ENCODE results near the gene RASSF4.

The RASSF4 gene

GRCh38 chr10:44977287-44978212 is 17.9 kb downstream of the RASSF4 start:
- no peak for DNase-seq

- no peak for DNase-seq
Observed at GRCh38 chr10:44978213-44978569, 18.6 kb downstream of the RASSF4 start.

- peak; percentile 51 for DNase-seq
Observed at GRCh38 chr10:44978570-44979280, 19.1 kb downstream of the RASSF4 start, which contains the start of gene DEPP1. Gene DEPP1, minus strand, starts transcription at chr10:44978809. Its CDS starts 779 bp downstream, at chr10:44978030.

- no peak for DNase-seq
Observed at GRCh38 chr10:44979281-44980191, 19.9 kb downstream of the RASSF4 start.

- DNase-seq = no peak
Observed at GRCh38 chr10:44980309-44981171, 20.9 kb downstream of the RASSF4 start.

GRCh38 chr10:44981172-44982113 is 21.8 kb downstream of the RASSF4 start:
- DNase-seq = no peak

- no peak for DNase-seq
Observed at GRCh38 chr10:44982114-44982460, 22.5 kb downstream of the RASSF4 start.

GRCh38 chr10:44982496-44982895 is 22.9 kb downstream of the RASSF4 start:
- no peak for DNase-seq

- no peak for DNase-seq
Observed at GRCh38 chr10:44983066-44983894, 23.7 kb downstream of the RASSF4 start.

GRCh38 chr10:44983895-44984278 is 24.3 kb downstream of the RASSF4 start:
- no peak for DNase-seq

GRCh38 chr10:44984671-44985101 is 25.1 kb downstream of the RASSF4 start:
- no peak for DNase-seq

GRCh38 chr10:44985175-44985681 is 25.6 kb downstream of the RASSF4 start:
- DNase-seq = no peak

- no peak for DNase-seq
Observed at GRCh38 chr10:44986179-44986578, 26.6 kb downstream of the RASSF4 start.

GRCh38 chr10:44986670-44987069 is 27.1 kb downstream of the RASSF4 start:
- DNase-seq = no peak

GRCh38 chr10:44988957-44989585 is 29.5 kb downstream of the RASSF4 start:
- no peak for DNase-seq

- DNase-seq = no peak
Observed at GRCh38 chr10:44989597-44990301, 30.1 kb downstream of the RASSF4 start.

GRCh38 chr10:44990302-44990655 is 30.7 kb downstream of the RASSF4 start:
- DNase-seq = no peak

GRCh38 chr10:44990965-44991364 is 31.4 kb downstream of the RASSF4 start:
- DNase-seq = no peak

GRCh38 chr10:44991571-44991970 is 32.0 kb downstream of the RASSF4 start:
- DNase-seq = no peak

All from NCI-H2029 treated with DMSO at 0.1 percent for 48 hours (cell line).